Panc1 (cell line): ENCODE results near the gene UST. TPM values are rescaled to one million over a fixed set of nuclear protein-coding genes. Genes with fewer than 3 reads are reported as not detected.

Experiments
- ATAC-seq: fragments of 200-7000 bp; cut with Tn5 transposase; 2 replicates; pipeline ENCODE4 v1.9.1; 2020; ENCODE audit warnings: mild to moderate bottlenecking, moderate library complexity
- BruUV-seq: library from RNA; stranded (reverse); fragments of 400-500 nt; replicated peaks from 2 replicates; lab custom pipeline; 2021; lab: Mats Ljungman, UMichigan
- CTCF ChIA-PET: fragments of 300-600 bp; sonication (Branson Sonifier 250); formaldehyde crosslinking; loops from one replicate; lab custom pipeline; 2022; ENCODE audit warnings: antibody characterized with exemption; lab: Charles Lee
- POLR2A ChIA-PET: fragments of 300-600 bp; sonication (Branson Sonifier 250); formaldehyde crosslinking; loops from one replicate; lab custom pipeline; 2022; ENCODE audit warnings: antibody characterized with exemption; lab: Charles Lee
- DNase-seq: peaks from one replicate; pipeline ENCODE4 v3.0.0-alpha.2; 2010; ENCODE audit warnings: low read depth, low spot score
- H3K27ac ChIP-seq: 2 replicates; pipeline ENCODE4 v1.5.1; 2011; ENCODE audit warnings: mild to moderate bottlenecking, low read length, inconsistent platforms
- H3K27me3 ChIP-seq: fragments of 200-500 bp; sonication (Bioruptor generic); 2 replicates; pipeline ENCODE4 v1.6.0; 2014; ENCODE audit warnings: low read length, inconsistent platforms; ENCODE audit not compliant: control insufficient read depth, insufficient read depth
- H3K36me3 ChIP-seq: fragments of 200-500 bp; sonication (Bioruptor generic); 2 replicates; pipeline ENCODE4 v1.5.1; 2014; ENCODE audit warnings: inconsistent platforms, mild to moderate bottlenecking, low read length, moderate library complexity; ENCODE audit not compliant: control insufficient read depth, insufficient read depth
- H3K4me1 ChIP-seq: 2 replicates; pipeline ENCODE4 v1.5.1; 2011; ENCODE audit warnings: inconsistent platforms, mild to moderate bottlenecking, low read length, moderate library complexity; ENCODE audit not compliant: control insufficient read depth, insufficient read depth
- H3K4me3 ChIP-seq, 2 experiments: 2 replicates each; pipeline ENCODE4 v1.5.1; 2011 to 2012; ENCODE audit warnings: low read depth in 2 of 2, low read length in 2 of 2, mild to moderate bottlenecking in 2 of 2, inconsistent platforms in 1 of 2, moderate library complexity in 1 of 2
- H3K9me3 ChIP-seq: fragments of 200-500 bp; sonication (Bioruptor generic); 2 replicates; pipeline ENCODE4 v1.5.1; 2014; ENCODE audit warnings: low read depth, mild to moderate bottlenecking, inconsistent platforms, low read length, moderate library complexity; ENCODE audit not compliant: control insufficient read depth, insufficient read depth
- POLR2AphosphoS5 ChIP-seq: IDR thresholded peaks from 2 replicates; pipeline ENCODE4 v1.6.1; 2012; ENCODE audit warnings: mild to moderate bottlenecking, low read depth, low read length, moderate library complexity
- SIN3A ChIP-seq: IDR thresholded peaks from 2 replicates; pipeline ENCODE4 v1.6.1; 2012; ENCODE audit warnings: low read depth, mild to moderate bottlenecking, low read length, moderate library complexity, borderline replicate concordance; ENCODE audit not compliant: insufficient read depth
- TCF7L2 ChIP-seq: IDR thresholded peaks from 2 replicates; pipeline ENCODE4 v1.6.1; 2011; ENCODE audit warnings: mild to moderate bottlenecking, low read depth, low read length, inconsistent platforms
- in situ Hi-C: cut with HindIII; loops from 2 replicates; pipeline ENCODE4 v1.10.0; 2016; ENCODE audit warnings: low sequenced_read_pairs, low pct_unique_long_range_greater_than_20kb
- intact Hi-C: fragments of 100-400 bp; cut with micrococcal nuclease; formaldehyde crosslinking; loops from one replicate; pipeline ENCODE4 v1.10.0; 2022; ENCODE audit not compliant: unreplicated experiment
- total RNA-seq: library from RNA; stranded (reverse); gene quantifications from one replicate; pipeline ENCODE4 v1.2.1, GENCODE V29; 2021; ENCODE audit not compliant: unreplicated experiment
- TF ChIP-seq, protein P1 (sequence below), 2 experiments: IDR thresholded peaks; 2 replicates each; pipeline ENCODE4 v1.6.1; 2011 to 2012; ENCODE audit warnings: low read depth in 2 of 2, control low read depth in 1 of 2, low read length in 1 of 2, mild to moderate bottlenecking in 1 of 2, moderate library complexity in 1 of 2; ENCODE audit not compliant: insufficient read depth in 1 of 2
- TF ChIP-seq, protein P2 (sequence below): fragments of 450-650 bp; IDR thresholded peaks from 2 replicates; pipeline ENCODE4 v1.5.1; 2017; ENCODE audit warnings: mild to moderate bottlenecking

UST gene
- total RNA-seq, 1 experiment from 2014 or later: 0.15 TPM

DNA sequence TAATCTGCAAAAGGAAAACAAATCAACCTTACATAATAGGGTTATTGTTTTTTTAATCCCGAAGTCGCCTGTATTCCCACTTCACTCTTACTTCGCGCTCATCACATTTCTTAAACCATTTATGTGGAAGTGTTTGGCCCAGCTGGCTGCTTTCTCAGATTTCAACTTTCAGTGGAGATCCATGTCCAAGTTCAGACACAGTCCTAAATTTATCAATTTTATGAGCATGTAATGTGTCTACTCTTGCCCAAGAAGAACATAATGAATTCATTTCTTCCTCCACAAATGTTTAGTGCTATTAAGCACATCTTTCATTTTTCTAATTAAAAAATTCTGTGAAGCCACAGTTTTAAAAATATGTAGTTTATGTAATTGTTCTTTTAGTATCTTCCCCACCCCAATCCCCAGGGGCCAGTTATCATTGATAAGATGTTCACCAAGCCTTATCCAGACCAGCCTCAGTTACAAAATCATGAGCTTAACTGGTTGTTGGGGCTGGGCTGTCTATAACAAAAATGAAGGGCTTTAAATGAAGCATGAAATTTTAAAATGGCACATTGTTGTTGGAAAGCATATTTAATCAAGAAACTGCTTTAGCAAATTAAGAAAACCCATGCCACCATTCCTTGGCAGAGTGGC is 151.7 kb downstream of the UST start:
- no peak for DNase-seq
- H3K36me3 ChIP-seq: no peaks in the 10 kb centered on the region
- POLR2A ChIA-PET: no interaction called here
- no peaks in the 10 kb centered on the region for H3K9me3 ChIP-seq
- no peak for ATAC-seq
- H3K4me1 ChIP-seq: no peaks in the 10 kb centered on the region
- in situ Hi-C loops (no loop called here), intact Hi-C loops (no loop called here)
- H3K27me3 ChIP-seq: no peaks in the 10 kb centered on the region
- no peak overlapping the region for H3K27ac ChIP-seq
- H3K4me3 ChIP-seq: no peak overlapping the region
- BruUV-seq: no TSS peak
- TF ChIP-seq, protein P1, sequence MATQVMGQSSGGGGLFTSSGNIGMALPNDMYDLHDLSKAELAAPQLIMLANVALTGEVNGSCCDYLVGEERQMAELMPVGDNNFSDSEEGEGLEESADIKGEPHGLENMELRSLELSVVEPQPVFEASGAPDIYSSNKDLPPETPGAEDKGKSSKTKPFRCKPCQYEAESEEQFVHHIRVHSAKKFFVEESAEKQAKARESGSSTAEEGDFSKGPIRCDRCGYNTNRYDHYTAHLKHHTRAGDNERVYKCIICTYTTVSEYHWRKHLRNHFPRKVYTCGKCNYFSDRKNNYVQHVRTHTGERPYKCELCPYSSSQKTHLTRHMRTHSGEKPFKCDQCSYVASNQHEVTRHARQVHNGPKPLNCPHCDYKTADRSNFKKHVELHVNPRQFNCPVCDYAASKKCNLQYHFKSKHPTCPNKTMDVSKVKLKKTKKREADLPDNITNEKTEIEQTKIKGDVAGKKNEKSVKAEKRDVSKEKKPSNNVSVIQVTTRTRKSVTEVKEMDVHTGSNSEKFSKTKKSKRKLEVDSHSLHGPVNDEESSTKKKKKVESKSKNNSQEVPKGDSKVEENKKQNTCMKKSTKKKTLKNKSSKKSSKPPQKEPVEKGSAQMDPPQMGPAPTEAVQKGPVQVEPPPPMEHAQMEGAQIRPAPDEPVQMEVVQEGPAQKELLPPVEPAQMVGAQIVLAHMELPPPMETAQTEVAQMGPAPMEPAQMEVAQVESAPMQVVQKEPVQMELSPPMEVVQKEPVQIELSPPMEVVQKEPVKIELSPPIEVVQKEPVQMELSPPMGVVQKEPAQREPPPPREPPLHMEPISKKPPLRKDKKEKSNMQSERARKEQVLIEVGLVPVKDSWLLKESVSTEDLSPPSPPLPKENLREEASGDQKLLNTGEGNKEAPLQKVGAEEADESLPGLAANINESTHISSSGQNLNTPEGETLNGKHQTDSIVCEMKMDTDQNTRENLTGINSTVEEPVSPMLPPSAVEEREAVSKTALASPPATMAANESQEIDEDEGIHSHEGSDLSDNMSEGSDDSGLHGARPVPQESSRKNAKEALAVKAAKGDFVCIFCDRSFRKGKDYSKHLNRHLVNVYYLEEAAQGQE (IDR thresholded peaks at IDR 0.05; ENCODE audit: insufficient read depth in 1 of 2, low read depth in 2 of 2, low read length in 1 of 2): no peak
- TF ChIP-seq SIN3A (no peak), POLR2AphosphoS5 (no peak), TCF7L2 (no peak)
- TF ChIP-seq, protein P2, sequence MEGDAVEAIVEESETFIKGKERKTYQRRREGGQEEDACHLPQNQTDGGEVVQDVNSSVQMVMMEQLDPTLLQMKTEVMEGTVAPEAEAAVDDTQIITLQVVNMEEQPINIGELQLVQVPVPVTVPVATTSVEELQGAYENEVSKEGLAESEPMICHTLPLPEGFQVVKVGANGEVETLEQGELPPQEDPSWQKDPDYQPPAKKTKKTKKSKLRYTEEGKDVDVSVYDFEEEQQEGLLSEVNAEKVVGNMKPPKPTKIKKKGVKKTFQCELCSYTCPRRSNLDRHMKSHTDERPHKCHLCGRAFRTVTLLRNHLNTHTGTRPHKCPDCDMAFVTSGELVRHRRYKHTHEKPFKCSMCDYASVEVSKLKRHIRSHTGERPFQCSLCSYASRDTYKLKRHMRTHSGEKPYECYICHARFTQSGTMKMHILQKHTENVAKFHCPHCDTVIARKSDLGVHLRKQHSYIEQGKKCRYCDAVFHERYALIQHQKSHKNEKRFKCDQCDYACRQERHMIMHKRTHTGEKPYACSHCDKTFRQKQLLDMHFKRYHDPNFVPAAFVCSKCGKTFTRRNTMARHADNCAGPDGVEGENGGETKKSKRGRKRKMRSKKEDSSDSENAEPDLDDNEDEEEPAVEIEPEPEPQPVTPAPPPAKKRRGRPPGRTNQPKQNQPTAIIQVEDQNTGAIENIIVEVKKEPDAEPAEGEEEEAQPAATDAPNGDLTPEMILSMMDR: no peak
- CTCF ChIA-PET: no interaction called here

DNA sequence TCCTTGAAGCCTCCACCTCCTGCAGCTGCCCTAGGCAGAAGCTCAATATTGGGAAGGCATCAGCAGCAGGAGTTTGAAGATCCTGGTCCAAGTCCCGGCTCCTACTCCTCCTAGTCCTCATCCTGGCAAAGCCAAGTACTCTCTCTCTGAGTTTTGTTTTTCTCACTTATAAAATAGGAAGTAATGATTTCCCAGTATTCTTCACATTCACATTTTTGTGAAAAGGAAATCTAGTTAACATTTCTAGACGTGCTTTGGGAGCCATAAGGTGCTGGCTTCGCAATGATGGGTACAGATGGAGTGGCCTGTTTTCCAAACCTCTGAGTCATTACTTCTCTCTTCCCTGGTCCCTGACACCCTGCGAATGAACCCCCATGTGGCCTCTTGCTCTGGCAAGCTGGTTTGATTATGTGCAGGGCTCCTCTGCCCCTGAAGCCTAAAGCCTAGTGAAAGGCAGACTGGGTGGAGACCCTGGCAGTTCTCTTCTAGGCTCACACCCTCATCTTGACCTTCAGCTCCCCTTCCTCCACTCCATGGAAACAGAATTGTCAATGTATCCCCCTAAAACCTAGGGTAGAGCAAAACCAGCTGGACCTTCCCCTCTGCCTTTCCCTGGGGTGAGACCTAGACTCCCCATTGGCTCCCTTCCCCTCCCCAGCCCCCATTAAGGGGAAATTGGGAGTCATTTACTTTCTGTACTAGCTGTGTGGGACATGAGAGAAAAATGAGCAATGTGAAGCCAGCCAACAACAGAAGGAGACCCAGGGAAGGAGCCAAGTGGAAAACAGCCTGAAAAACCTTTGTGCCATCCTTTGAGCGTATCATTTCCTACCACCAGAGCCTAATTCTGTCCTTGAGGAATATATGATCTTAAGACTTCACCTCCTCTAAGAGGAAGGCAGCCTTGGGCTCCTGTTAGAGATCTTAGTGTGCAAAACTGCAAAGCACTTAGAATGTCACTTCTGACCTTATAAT is 158.4 kb downstream of the UST start:
- Histone ChIP-seq H3K4me3 (no peak overlapping the region), H3K27me3 (0 out of 2 replicates have a peak, but pooled peaks cover 3% of the 10 kb centered on the region), H3K36me3 (no peaks in the 10 kb centered on the region), H3K9me3 (no peaks in the 10 kb centered on the region), H3K27ac (no peak overlapping the region), H3K4me1 (no peaks in the 10 kb centered on the region)
- DNase-seq: no peak
- TF ChIP-seq, protein P1 (IDR thresholded peaks at IDR 0.05; ENCODE audit: insufficient read depth in 1 of 2, low read depth in 2 of 2, low read length in 1 of 2): no peak
- TF ChIP-seq POLR2AphosphoS5: no peak
- TF ChIP-seq SIN3A: no peak
- no peak for TF ChIP-seq TCF7L2
- TF ChIP-seq, protein P2: no peak
- ATAC-seq: no peak
- CTCF ChIA-PET: no interaction called here
- POLR2A ChIA-PET: no interaction called here
- intact Hi-C loops: no loop called here
- in situ Hi-C loops: no loop called here
- no TSS peak for BruUV-seq
